ENCODE results near the gene B4GALNT4. TPM values are rescaled to one million over a fixed set of nuclear protein-coding genes. Genes with fewer than 3 reads are reported as not detected.

Gene B4GALNT4
- total and polyA plus RNA-seq, 2 of the 13 experiments (the other 11 are each of a cell fraction or from before 2014, with no cell fraction given) = 30.5 to 50.1 TPM

DNA sequence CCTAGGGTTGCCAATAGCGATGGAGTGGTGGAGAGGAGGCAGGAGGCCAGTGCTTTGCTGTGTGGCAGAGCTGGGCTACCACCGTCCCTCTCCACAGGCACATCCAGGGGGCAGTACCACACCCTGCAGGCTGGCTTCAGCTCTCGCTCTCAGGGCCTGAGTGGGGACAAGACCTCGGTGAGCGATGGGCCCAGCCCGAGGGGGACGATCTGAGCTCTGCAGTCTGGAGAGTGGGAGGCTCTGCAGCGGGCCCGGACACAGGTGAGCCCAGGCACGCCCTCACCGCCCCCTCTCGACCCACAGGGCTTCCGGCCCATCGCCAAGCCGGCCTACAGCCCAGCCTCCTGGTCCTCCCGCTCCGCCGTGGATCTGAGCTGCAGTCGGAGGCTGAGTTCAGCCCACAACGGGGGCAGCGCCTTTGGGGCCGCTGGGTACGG, 27.2 kb downstream of the B4GALNT4 start (continued):
- peak; percentile 76; the same call in 1 of the 2 replicates for TF ChIP-seq GABPB1 (CRISPR knock-in tag; IDR thresholded peaks at IDR 0.05)
- TF ChIP-seq FOXA1 (IDR thresholded peaks at IDR 0.05) = no peak
- TF ChIP-seq FOXA1 (CRISPR knock-in tag; IDR thresholded peaks at IDR 0.05) = no peak
- TF ChIP-seq SP4 (CRISPR knock-in tag; IDR thresholded peaks at IDR 0.05) = no peak
- no peak for TF ChIP-seq TRAFD1 (CRISPR knock-in tag; IDR thresholded peaks at IDR 0.05; ENCODE audit: borderline replicate concordance)
- TF ChIP-seq PITX1 (CRISPR knock-in tag; IDR thresholded peaks at IDR 0.05) = 0 out of 2 replicates have a peak, but pooled peaks have one; percentile 9
- TF ChIP-seq NKX3-1 (CRISPR knock-in tag; IDR thresholded peaks at IDR 0.05) = no peak
- no peak for TF ChIP-seq TCF12 (IDR thresholded peaks at IDR 0.05)
- TF ChIP-seq TCF12 (CRISPR knock-in tag; IDR thresholded peaks at IDR 0.05) = 0 out of 2 replicates have a peak, but pooled peaks have one; percentile 24
- TF ChIP-seq, protein P1, sequence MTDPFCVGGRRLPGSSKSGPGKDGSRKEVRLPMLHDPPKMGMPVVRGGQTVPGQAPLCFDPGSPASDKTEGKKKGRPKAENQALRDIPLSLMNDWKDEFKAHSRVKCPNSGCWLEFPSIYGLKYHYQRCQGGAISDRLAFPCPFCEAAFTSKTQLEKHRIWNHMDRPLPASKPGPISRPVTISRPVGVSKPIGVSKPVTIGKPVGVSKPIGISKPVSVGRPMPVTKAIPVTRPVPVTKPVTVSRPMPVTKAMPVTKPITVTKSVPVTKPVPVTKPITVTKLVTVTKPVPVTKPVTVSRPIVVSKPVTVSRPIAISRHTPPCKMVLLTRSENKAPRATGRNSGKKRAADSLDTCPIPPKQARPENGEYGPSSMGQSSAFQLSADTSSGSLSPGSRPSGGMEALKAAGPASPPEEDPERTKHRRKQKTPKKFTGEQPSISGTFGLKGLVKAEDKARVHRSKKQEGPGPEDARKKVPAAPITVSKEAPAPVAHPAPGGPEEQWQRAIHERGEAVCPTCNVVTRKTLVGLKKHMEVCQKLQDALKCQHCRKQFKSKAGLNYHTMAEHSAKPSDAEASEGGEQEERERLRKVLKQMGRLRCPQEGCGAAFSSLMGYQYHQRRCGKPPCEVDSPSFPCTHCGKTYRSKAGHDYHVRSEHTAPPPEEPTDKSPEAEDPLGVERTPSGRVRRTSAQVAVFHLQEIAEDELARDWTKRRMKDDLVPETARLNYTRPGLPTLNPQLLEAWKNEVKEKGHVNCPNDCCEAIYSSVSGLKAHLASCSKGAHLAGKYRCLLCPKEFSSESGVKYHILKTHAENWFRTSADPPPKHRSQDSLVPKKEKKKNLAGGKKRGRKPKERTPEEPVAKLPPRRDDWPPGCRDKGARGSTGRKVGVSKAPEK (CRISPR knock-in tag; IDR thresholded peaks at IDR 0.05; ENCODE audit: borderline replicate concordance) = no peak
- no peak for TF ChIP-seq RFXANK (CRISPR knock-in tag; IDR thresholded peaks at IDR 0.05)
- TF ChIP-seq ZNF460 (CRISPR knock-in tag; IDR thresholded peaks at IDR 0.05; ENCODE audit: borderline replicate concordance) = no peak
- no peak for TF ChIP-seq AHDC1 (CRISPR knock-in tag; IDR thresholded peaks at IDR 0.05; ENCODE audit: borderline replicate concordance)
- no peak for TF ChIP-seq MAF1 (CRISPR knock-in tag; IDR thresholded peaks at IDR 0.05; ENCODE audit: borderline replicate concordance)
- TF ChIP-seq ZNF253 (CRISPR knock-in tag; IDR thresholded peaks at IDR 0.05; ENCODE audit: borderline replicate concordance) = no peak
- TF ChIP-seq ZMAT3 (CRISPR knock-in tag; conservative IDR thresholded peaks at IDR 0.05) = no peak
- no peak for TF ChIP-seq PHF8 (CRISPR knock-in tag; IDR thresholded peaks at IDR 0.05)
- no peak; the same call in 1 of the 2 replicates for TF ChIP-seq THRA (CRISPR knock-in tag; IDR thresholded peaks at IDR 0.05; ENCODE audit: borderline replicate concordance)
- TF ChIP-seq ZNF83 (CRISPR knock-in tag; IDR thresholded peaks at IDR 0.05; ENCODE audit: borderline replicate concordance) = peak; percentile 34; the same call in 1 of the 2 replicates
